B cell (primary cell): Measurements from ENCODE around the gene FAM216B.

Source experiments
- CTCF ChIP-seq: fragments of 200-600 bp; IDR thresholded peaks from one replicate; pipeline ENCODE4 v1.8.0; 2022; ENCODE audit warnings: antibody characterized with exemption, mild to moderate bottlenecking
- EZH2 ChIP-seq: IDR thresholded peaks from 2 replicates; pipeline ENCODE4 v1.6.1; 2012; ENCODE audit warnings: borderline replicate concordance, low read depth, mild to moderate bottlenecking, moderate library complexity, low read length; ENCODE audit not compliant: insufficient read depth, poor library complexity, severe bottlenecking

GRCh38 chr13:42815681-42816080, 34.3 kb downstream of the FAM216B start:
- TF ChIP-seq EZH2 (no peak), CTCF (no peak)
